Posterior cingulate gyrus (tissue), 11 donors: Measurements from ENCODE around the gene CDK8.

Experiments
- DNase-seq, 10 donors: peaks; one replicate each; pipeline versions ENCODE4 v3.0.0 to v3.0.0-alpha.2; 2020 to 2021; ENCODE audit warnings: mixed read lengths in 3 of 10
- intact Hi-C: fragments of 100-400 bp; cut with DNase I; formaldehyde crosslinking; loops from one replicate; pipeline ENCODE4 v1.15.1; 2023

The CDK8 gene

DNA sequence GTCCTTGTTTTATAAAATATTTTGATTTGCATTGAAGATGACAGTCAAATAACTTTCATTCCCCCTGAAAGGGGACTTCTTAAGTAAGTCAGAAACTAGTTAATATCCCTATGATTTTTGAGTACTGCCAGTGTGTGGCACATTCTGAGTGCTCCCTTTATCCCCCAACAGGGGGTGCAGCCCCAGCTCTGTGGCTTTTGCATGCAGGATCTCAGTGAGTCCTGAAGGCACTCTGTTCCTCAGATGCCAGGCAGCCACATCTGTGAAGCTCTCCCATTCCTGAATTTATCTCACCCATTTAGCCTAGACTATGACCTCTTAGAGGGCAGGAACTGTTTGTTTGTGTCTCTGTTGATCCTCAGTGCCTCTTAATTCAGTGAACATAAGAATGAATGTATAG lies 123.1 kb downstream of the CDK8 start:
- peak in 1 of 10 donors; percentile 62 for DNase-seq
- intact Hi-C loops: no loop called here

DNA sequence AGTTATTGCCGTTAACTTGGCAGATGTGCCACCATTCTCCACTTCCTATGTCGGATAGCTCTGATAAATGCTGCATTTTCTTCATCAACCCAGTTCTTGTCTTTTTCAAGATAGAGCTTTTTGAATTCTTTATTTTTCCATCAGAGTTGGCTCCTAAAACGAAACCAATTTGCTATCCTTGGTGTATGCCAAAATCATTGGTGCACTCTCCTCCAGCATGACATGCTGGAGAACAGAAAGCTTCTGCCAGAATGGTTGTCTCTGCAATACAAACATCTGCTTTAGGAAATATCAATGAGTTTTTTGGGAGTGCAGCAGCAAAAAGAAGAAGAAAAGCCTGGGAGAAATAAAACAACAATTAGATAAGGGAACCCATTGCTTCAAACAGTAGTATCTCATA lies 124.2 kb downstream of the CDK8 start:
- no peak for DNase-seq
- intact Hi-C loops: no loop called here

DNA sequence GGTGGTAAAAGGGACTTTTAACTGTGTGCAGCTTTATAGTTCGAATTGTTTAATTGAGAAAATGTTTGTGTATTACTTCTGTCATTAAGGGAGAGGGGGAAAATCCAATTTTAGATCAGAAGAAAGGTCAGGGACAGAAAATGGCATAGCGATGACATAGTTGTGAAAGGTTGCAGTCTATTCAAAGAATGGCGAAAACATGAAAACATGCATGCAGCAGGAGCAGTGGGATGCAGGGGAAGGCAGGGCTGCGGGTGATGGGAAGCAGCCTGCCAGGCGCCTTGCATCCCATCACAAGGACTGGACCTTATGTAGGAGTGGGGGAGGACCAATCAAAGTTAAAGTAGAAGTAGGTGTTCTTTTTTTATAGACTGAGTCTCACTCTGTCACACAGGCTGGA lies 125.9 kb downstream of the CDK8 start:
- DNase-seq: no peak
- intact Hi-C loops: no loop called here

DNA sequence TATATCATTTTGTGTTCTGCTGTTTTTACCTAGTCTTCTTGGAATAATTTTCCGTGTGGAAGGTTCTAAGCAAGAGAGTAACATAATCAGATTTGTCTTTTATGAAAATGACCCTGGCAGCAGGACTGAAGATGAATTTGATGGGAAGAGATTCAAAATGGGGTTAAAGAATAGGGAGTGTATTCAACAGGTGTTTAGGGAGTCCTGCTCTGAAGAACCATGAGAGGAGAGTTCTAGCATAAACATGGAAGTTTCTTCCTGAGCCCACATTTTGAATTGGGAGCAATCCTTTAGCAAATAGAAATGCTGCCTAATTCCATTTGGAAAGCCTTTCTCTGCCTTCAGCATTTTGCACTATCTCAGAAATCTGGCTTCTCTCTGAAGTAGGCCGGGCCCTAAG lies 127.0 kb downstream of the CDK8 start:
- DNase-seq: no peak
- intact Hi-C loops: no loop called here

GRCh38 chr13:26382366-26382765 lies 128.4 kb downstream of the CDK8 start:
- intact Hi-C loops: no loop called here
- no peak for DNase-seq

- intact Hi-C loops: no loop called here
- DNase-seq: no peak
Observed at GRCh38 chr13:26382835-26383234, 128.9 kb downstream of the CDK8 start.

DNA sequence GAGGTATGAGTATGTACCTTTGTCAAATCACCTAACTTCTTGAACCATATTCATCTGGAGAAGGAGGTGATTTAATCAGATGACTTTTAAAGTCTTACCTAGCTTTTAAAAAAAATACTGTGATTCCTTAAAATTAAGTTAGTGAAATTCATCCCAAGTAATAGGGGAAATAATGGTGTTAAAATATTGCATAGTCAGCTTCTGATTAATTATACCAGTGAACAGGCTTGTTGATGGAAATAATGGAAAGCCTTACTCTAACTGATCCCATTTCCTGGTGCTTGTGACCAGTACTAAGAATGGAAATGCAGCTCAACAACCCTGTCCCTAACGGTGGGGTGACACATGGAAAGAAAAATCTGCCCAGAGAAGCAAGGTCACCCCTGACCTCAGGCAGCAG lies 130.7 kb downstream of the CDK8 start:
- DNase-seq: no peak
- intact Hi-C loops: no loop called here

DNA sequence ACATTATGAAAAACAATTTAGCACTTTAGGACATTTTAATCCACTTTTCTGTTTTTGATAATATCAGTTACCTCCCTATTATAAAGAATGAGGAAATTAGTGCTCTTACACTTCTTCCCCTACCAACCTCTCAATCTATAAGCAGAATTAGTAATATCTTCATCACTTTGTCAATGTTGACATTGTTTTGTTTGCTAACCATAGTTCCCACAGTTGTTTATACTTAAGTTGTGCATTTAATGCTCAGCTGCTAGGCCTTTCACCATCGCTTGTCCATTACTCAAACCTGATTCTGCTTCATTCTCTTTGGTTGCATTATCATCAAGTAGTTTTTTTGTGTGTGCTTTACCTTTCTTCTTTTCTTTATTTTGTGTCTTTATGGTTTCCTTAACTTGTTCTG lies 132.1 kb downstream of the CDK8 start:
- intact Hi-C loops: no loop called here
- no peak for DNase-seq

DNA sequence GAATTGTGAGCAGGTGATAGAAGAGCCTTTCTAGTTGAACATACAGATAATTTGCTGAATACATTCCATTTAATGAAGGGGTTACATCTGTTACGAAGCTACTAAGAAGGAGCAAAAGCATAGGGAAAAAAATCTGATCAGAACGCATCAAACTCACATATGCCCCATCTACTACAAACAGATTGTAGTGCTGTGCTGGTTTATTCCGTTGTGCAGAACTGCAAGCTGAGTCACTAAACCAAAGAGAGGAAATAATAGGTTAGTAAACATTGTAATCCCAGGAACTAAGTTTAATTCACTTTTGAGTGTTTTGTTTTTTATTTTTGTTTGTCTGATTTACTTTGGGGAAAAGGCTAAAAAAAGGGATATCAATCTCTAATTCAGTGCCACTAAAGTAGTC lies 136.3 kb downstream of the CDK8 start:
- intact Hi-C loops: no loop called here
- no peak for DNase-seq

GRCh38 chr13:26400545-26400944 lies 146.6 kb downstream of the CDK8 start:
- DNase-seq: no peak
- intact Hi-C loops: no loop called here

GRCh38 chr13:26401069-26401468 lies 147.1 kb downstream of the CDK8 start:
- intact Hi-C loops: no loop called here

DNA sequence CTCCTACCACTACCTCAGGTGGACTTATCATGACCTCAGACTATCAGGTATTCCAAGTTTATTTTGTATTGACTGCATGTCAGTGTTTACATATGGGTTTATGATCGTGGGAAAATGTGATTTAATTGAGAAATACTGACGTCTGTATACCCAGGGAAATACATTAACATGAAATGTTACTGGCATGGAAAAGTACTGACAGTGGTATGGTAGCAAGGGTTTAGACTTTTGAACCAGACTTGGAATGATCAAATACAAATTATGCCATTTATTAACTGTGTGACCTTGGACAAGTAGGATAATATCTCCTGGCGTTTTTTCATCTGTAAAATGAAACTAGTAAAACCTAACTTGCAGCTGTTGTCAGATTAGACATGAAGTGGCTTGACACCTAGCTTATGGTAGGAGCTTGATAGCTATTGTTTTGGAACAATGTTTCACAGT lies 147.7 kb downstream of the CDK8 start:
- intact Hi-C loops: no loop called here
- no peak for DNase-seq

More at GRCh38 chr13:26401069-26401468, 147.1 kb downstream of the CDK8 start:
- no peak for DNase-seq

GRCh38 chr13:26406791-26407190 lies 152.9 kb downstream of the CDK8 start:
- DNase-seq: no peak
- intact Hi-C loops: no loop called here

DNA sequence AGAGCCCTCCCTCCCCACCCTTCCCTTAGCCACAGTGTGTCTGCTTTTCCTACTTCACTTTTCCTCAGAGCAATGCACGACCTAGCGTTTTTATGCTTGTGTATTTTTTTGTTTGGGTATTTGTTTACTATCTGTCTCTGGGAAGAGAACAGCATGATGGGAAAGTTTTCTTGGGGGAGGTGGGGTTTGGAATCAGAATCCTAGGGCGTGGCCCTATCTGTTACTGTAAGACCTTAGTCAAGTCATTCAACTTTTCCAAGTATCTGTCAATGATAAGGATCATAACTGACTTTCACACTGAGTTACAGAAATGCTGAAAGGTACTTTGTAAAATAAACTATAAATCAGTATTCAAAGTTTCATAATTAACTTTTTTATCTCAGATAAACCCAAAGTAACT lies 157.3 kb downstream of the CDK8 start:
- DNase-seq: no peak
- intact Hi-C loops: no loop called here

DNA sequence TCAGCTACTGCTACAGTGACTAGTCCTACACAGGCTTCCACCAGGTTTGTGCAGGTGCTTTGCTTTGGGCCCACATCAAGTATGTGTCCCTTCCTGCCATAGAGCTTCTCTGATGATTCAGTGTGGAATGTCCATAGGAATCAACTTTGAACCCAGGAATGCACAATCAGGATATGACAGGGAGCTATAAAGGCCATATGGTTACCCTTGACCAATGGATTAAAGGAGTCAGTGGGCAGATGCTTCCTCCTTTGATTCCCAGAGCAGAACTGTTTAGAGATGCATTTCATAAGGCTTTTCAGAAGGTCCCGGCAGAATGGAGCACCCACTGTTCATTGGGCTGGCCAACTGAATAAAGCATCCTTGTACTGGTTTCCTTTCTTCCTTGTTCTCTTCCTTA lies 158.3 kb downstream of the CDK8 start:
- DNase-seq: no peak
- intact Hi-C loops: no loop called here

GRCh38 chr13:26412936-26413716 lies 159.2 kb downstream of the CDK8 start:
- no peak for DNase-seq
- intact Hi-C loops: no loop called here

GRCh38 chr13:26420282-26420960 lies 166.5 kb downstream of the CDK8 start:
- no peak for DNase-seq
- intact Hi-C loops: no loop called here

DNA sequence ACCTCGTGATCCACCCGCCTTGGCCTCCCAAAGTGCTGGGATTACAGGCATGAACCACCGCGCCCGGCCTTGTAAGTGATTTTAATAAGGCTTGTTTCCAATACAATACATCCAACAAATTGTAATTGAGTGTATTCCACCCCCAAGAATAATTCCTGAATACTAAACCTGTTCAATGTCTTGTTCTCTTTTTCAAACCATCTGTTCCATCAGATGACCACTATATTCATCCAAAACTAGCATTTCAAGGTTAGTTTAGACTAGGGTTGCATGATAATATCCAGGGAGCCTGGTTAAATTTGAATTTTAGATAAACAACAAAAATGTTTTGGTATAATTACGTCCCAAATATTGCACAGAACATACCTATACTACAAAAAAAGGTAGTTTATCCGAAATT lies 168.1 kb downstream of the CDK8 start:
- intact Hi-C loops: no loop called here
- no peak for DNase-seq

GRCh38 chr13:26423629-26424028 lies 169.7 kb downstream of the CDK8 start:
- intact Hi-C loops: no loop called here
- no peak for DNase-seq

GRCh38 chr13:26424181-26424580 lies 170.3 kb downstream of the CDK8 start:
- peak in 1 of 10 donors; percentile 29 for DNase-seq
- intact Hi-C loops: no loop called here

- peak in 1 of 10 donors; percentile 15 for DNase-seq
- intact Hi-C loops: no loop called here
Observed at GRCh38 chr13:26425443-26426358, 171.8 kb downstream of the CDK8 start.
